GM12878 (cell line): ENCODE data around the gene PLPP7. TPM values are rescaled to one million over a fixed set of nuclear protein-coding genes. Genes with fewer than 3 reads are reported as not detected.

Experiments used
- ATAC-seq: fragments of 200-7000 bp; cut with Tn5 transposase; 3 replicates; pipeline ENCODE4 v1.9.1; 2020; ENCODE audit warnings: mild to moderate bottlenecking, moderate library complexity
- BruUV-seq: library from RNA; stranded (reverse); fragments of 400-500 nt; replicated peaks from 2 replicates; lab custom pipeline; 2021; lab: Mats Ljungman, UMichigan
- CTCF ChIA-PET: fragments of 300-600 bp; sonication (Branson Sonifier 250); formaldehyde crosslinking; extraction: SDS; loops from one replicate; lab custom pipeline; 2021; ENCODE audit warnings: inconsistent platforms; lab: Yijun Ruan, JAX
- POLR2A ChIA-PET: fragments of 350-600 bp; formaldehyde crosslinking; extraction: SDS; loops from one replicate; lab custom pipeline; 2021; ENCODE audit warnings: inconsistent platforms; lab: Charles Lee
- RAD21 ChIA-PET: fragments of 300-600 bp; sonication (Branson Sonifier 250); formaldehyde crosslinking; loops from one replicate; lab custom pipeline; 2023; ENCODE audit warnings: antibody characterized with exemption; ENCODE audit not compliant: unreplicated experiment; lab: Charles Lee
- SMC1A ChIA-PET: fragments of 300-600 bp; sonication (Branson Sonifier 250); formaldehyde crosslinking; loops from one replicate; lab custom pipeline; 2023; ENCODE audit not compliant: unreplicated experiment, uncharacterized antibody; lab: Charles Lee
- DNase-seq: peaks from one replicate; pipeline ENCODE4 v3.0.0-alpha.2; 2011; ENCODE audit warnings: low read depth, low spot score
- FAIRE-seq: peaks from 3 replicates; lab custom pipeline; 2011; peaks lifted over from hg19 to GRCh38; lab: Jason Lieb, UNC
- H2AFZ ChIP-seq: 2 replicates; pipeline ENCODE4 v1.6.0; 2011; ENCODE audit warnings: low read depth, low read length, control low read depth; ENCODE audit not compliant: control insufficient read depth
- H3K27ac ChIP-seq: 2 replicates; pipeline ENCODE4 v1.5.1; 2011; ENCODE audit warnings: control low read depth; ENCODE audit not compliant: control insufficient read depth, insufficient read depth
- H3K27me3 ChIP-seq, 2 experiments: replicated peaks in 1 of 2; 2 replicates each; pipeline versions ENCODE4 v1.6.0 to v1.6.1; 2011; ENCODE audit warnings: low read length in 1 of 2; ENCODE audit not compliant: control insufficient read depth in 2 of 2, insufficient read depth in 2 of 2
- H3K36me3 ChIP-seq, 2 experiments: 2 replicates each; pipeline ENCODE4 v1.5.1; 2011; ENCODE audit warnings: low read length in 1 of 2; ENCODE audit not compliant: control insufficient read depth in 2 of 2, insufficient read depth in 2 of 2
- H3K4me1 ChIP-seq: 2 replicates; pipeline ENCODE4 v1.6.1; 2011; ENCODE audit warnings: mild to moderate bottlenecking, low read length, moderate library complexity, mixed read lengths; ENCODE audit not compliant: control insufficient read depth, insufficient read depth
- H3K4me2 ChIP-seq: 2 replicates; pipeline ENCODE4 v1.6.0; 2011; ENCODE audit warnings: control low read depth; ENCODE audit not compliant: control insufficient read depth, insufficient read depth
- H3K4me3 ChIP-seq: fragments of 200-600 bp; sonication (generic); 2 replicates; pipeline ENCODE4 v1.5.1; 2016
- H3K79me2 ChIP-seq: 2 replicates; pipeline ENCODE4 v1.6.0; 2011; ENCODE audit warnings: low read length; ENCODE audit not compliant: control insufficient read depth, insufficient read depth
- H3K9ac ChIP-seq: 2 replicates; pipeline ENCODE4 v1.8.0; 2011; ENCODE audit warnings: low read length, control low read depth, mixed read lengths; ENCODE audit not compliant: control insufficient read depth, insufficient read depth
- H3K9me3 ChIP-seq: replicated peaks from 3 replicates; pipeline ENCODE4 v1.5.1; 2011; ENCODE audit warnings: mild to moderate bottlenecking, low read length; ENCODE audit not compliant: control insufficient read depth, insufficient read depth
- H4K20me1 ChIP-seq: 2 replicates; pipeline ENCODE4 v1.6.0; 2011; ENCODE audit not compliant: control insufficient read depth, insufficient read depth
- CBX5 ChIP-seq: sonication (generic); IDR thresholded peaks from 2 replicates; pipeline ENCODE4 v1.6.1; 2016; ENCODE audit warnings: low read depth, moderate library complexity, mild to moderate bottlenecking, inconsistent platforms
- CHD4 ChIP-seq: fragments of 200-600 bp; sonication (generic); IDR thresholded peaks from 2 replicates; pipeline ENCODE4 v1.6.1; 2016; ENCODE audit warnings: mild to moderate bottlenecking
- EED ChIP-seq: sonication (generic); IDR thresholded peaks from 2 replicates; pipeline ENCODE4 v1.6.1; 2016; ENCODE audit warnings: antibody characterized with exemption, low read depth
- EGR1 ChIP-seq, 2 experiments: IDR thresholded peaks; 1 replicate in 1 of 2; 2 replicates in 1 of 2; pipeline ENCODE4 v1.6.1; 2011 to 2012; ENCODE audit warnings: low read depth in 2 of 2, low read length in 2 of 2, borderline replicate concordance in 1 of 2, mild to moderate bottlenecking in 1 of 2, moderate library complexity in 1 of 2
- GABPA ChIP-seq: IDR thresholded peaks from 2 replicates; pipeline ENCODE4 v1.6.1; 2014; ENCODE audit warnings: antibody characterized with exemption, low read depth, mild to moderate bottlenecking, inconsistent platforms
- IKZF1 ChIP-seq: fragments of 450-650 bp; conservative IDR thresholded peaks from 2 replicates; pipeline ENCODE4 v1.6.1; 2017; ENCODE audit warnings: antibody characterized with exemption, mild to moderate bottlenecking
- KLF5 ChIP-seq: fragments of 450-650 bp; IDR thresholded peaks from 2 replicates; pipeline ENCODE4 v1.6.1; 2014; ENCODE audit warnings: mild to moderate bottlenecking; ENCODE audit not compliant: partially characterized antibody
- NFIC ChIP-seq: IDR thresholded peaks from 2 replicates; pipeline ENCODE4 v1.6.1; 2012; ENCODE audit warnings: low read depth, mild to moderate bottlenecking, inconsistent platforms, low read length, moderate library complexity
- NFYA ChIP-seq: IDR thresholded peaks from 2 replicates; pipeline ENCODE4 v1.6.1; 2011; ENCODE audit warnings: low read depth, mild to moderate bottlenecking, low read length, improper control_type of control experiment, borderline replicate concordance
- PAX8 ChIP-seq: fragments of 450-650 bp; IDR thresholded peaks from 2 replicates; pipeline ENCODE4 v1.6.1; 2017; ENCODE audit warnings: mild to moderate bottlenecking, moderate library complexity
- SIN3A ChIP-seq: IDR thresholded peaks from 2 replicates; pipeline ENCODE4 v1.6.1; 2012; ENCODE audit warnings: low read depth, low read length, improper control_type of control experiment
- SREBF2 ChIP-seq: IDR thresholded peaks from 2 replicates; pipeline ENCODE4 v1.6.1; 2012; ENCODE audit warnings: mild to moderate bottlenecking, low read length
- WRNIP1 ChIP-seq: IDR thresholded peaks from 2 replicates; pipeline ENCODE4 v1.6.1; 2011; ENCODE audit warnings: low read depth, low read length, improper control_type of control experiment, borderline replicate concordance
- WGBS: methylation state at CpG from one replicate; pipeline ENCODE4 v1.1.6; 2016; ENCODE audit warnings: low lambda C conversion rate; ENCODE audit not compliant: insufficient replicate concordance, insufficient coverage; ENCODE audit errors: missing lambda C conversion rate; 5-methylcytosine and 5-hydroxymethylcytosine counted together
- in situ Hi-C: fragments of 300-500 bp; cut with MboI; formaldehyde crosslinking; loops from 9 replicates; pipeline ENCODE4 v1.14.3; 2018; ENCODE audit warnings: mixed read lengths
- intact Hi-C: fragments of 100-400 bp; cut with micrococcal nuclease; formaldehyde crosslinking; loops from one replicate; pipeline ENCODE4 v1.14.2; 2022; ENCODE audit not compliant: unreplicated experiment
- polyA plus RNA-seq, 11 experiments: library from polyadenylated mRNA; depleted of rRNA in 4 of 11; unstranded in 6 of 11; stranded (reverse) in 5 of 11; fragments of >200 nt; fragmentation: Nextera tagmentation in 4 of 11; fragmentation: Illumina TruSeq in 1 of 11; extraction: Ambion mirVana in 4 of 11; extraction: Trizol in 1 of 11; gene quantifications; 1 replicate in 1 of 11; 2 replicates in 10 of 11; pipeline versions ENCODE4 v1.2.1 to v1.2.3, GENCODE V29; 2011 to 2016; ENCODE audit warnings: inconsistent platforms in 2 of 11, missing spikeins in 2 of 11, low read depth in 1 of 11
- total RNA-seq, 4 experiments: library from RNA; depleted of rRNA in 3 of 4; stranded (reverse); fragments of >200 nt in 3 of 4; fragmentation: Illumina TruSeq in 1 of 4; extraction: Trizol in 1 of 4; gene quantifications; 2 replicates each; pipeline versions ENCODE4 v1.2.1 to v1.2.3, GENCODE V29; 2013 to 2021
- TF ChIP-seq, protein P1 (sequence below): IDR thresholded peaks from 2 replicates; pipeline ENCODE4 v1.6.1; 2012; ENCODE audit warnings: low read depth, low read length, improper control_type of control experiment
- TF ChIP-seq, protein P2 (sequence below): fragments of 450-650 bp; IDR thresholded peaks from 2 replicates; pipeline ENCODE4 v1.6.1; 2016; ENCODE audit warnings: mild to moderate bottlenecking
- TF ChIP-seq, protein P3 (sequence below): fragments of 450-650 bp; IDR thresholded peaks from 2 replicates; pipeline ENCODE4 v1.6.1; 2017; ENCODE audit warnings: mild to moderate bottlenecking, low read depth, inconsistent platforms; ENCODE audit not compliant: poor library complexity, severe bottlenecking
- TF ChIP-seq, protein P4 (sequence below): fragments of 450-650 bp; IDR thresholded peaks from 2 replicates; pipeline ENCODE4 v1.6.1; 2014; ENCODE audit warnings: mild to moderate bottlenecking

PLPP7 gene
- total and polyA plus RNA-seq, 10 of the 15 experiments (the other 5 are each of a cell fraction or from before 2014, with no cell fraction given), result 0.05 to 1.0 (median 0.40) TPM; not detected in 3

DNA sequence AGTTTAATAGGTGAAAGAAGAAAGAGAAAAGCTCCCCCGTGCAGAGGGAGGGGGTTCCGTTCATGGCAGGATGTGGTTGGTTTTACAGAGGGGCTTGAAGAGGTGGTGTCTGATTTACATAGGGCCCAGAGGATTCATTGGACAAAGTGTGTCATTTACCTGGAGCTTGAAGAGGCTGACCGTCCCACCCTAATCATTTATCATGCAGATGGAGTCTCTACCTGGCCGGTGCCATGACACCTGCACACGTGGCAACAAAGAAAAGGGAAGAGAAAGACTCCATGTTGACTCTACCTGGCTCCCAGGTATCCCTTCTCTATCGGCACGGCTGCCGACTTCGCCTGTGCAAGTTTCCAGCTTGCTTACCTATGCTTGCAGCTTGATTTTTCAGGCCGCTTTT is 69.0 kb downstream of the PLPP7 start:
- BruUV-seq, result no TSS peak
- Histone ChIP-seq H2AFZ (no peak overlapping the region), H3K79me2 (no peaks in the 10 kb centered on the region), H3K4me3 (no peak overlapping the region), H3K36me3 (no peaks in the 10 kb centered on the region), H3K4me2 (no peak overlapping the region), H3K27ac (no peak overlapping the region), H3K27me3 (no peaks in the 10 kb centered on the region), H4K20me1 (no peaks in the 10 kb centered on the region), H3K9me3 (no peaks in the 10 kb centered on the region), H3K4me1 (no peaks in the 10 kb centered on the region), H3K9ac (no peak overlapping the region)
- no peak for ATAC-seq
- FAIRE-seq, result no peak
- DNase-seq, result no peak
- POLR2A ChIA-PET, result interaction anchor here (0.6 kb wide), 1 partner anchor 58 kb away, joined by 3 read pairs; no protein-coding TSS in a partner anchor
- SMC1A ChIA-PET, result no interaction called here
- in situ Hi-C loops (no loop called here), intact Hi-C loops (no loop called here)
- CTCF ChIA-PET, result no interaction called here
- RAD21 ChIA-PET, result no interaction called here
- WGBS, result 38% methylated on average over 10 of the region's 10 CpGs
- TF ChIP-seq GABPA, result no peak
- TF ChIP-seq NFYA, result no peak
- TF ChIP-seq EGR1 (IDR thresholded peaks at IDR 0.05; ENCODE audit: borderline replicate concordance in 1 of 2, low read depth in 2 of 2, low read length in 2 of 2), result no peak
- TF ChIP-seq, protein P1, sequence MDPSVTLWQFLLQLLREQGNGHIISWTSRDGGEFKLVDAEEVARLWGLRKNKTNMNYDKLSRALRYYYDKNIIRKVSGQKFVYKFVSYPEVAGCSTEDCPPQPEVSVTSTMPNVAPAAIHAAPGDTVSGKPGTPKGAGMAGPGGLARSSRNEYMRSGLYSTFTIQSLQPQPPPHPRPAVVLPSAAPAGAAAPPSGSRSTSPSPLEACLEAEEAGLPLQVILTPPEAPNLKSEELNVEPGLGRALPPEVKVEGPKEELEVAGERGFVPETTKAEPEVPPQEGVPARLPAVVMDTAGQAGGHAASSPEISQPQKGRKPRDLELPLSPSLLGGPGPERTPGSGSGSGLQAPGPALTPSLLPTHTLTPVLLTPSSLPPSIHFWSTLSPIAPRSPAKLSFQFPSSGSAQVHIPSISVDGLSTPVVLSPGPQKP, result no peak
- no peak for TF ChIP-seq CHD4
- TF ChIP-seq, protein P2, sequence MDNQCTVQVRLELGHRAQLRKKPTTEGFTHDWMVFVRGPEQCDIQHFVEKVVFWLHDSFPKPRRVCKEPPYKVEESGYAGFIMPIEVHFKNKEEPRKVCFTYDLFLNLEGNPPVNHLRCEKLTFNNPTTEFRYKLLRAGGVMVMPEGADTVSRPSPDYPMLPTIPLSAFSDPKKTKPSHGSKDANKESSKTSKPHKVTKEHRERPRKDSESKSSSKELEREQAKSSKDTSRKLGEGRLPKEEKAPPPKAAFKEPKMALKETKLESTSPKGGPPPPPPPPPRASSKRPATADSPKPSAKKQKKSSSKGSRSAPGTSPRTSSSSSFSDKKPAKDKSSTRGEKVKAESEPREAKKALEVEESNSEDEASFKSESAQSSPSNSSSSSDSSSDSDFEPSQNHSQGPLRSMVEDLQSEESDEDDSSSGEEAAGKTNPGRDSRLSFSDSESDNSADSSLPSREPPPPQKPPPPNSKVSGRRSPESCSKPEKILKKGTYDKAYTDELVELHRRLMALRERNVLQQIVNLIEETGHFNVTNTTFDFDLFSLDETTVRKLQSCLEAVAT, result no peak
- no peak for TF ChIP-seq SREBF2
- no peak for TF ChIP-seq WRNIP1
- no peak for TF ChIP-seq IKZF1
- TF ChIP-seq EED, result no peak
- TF ChIP-seq SIN3A, result no peak
- no peak for TF ChIP-seq NFIC
- TF ChIP-seq, protein P3, sequence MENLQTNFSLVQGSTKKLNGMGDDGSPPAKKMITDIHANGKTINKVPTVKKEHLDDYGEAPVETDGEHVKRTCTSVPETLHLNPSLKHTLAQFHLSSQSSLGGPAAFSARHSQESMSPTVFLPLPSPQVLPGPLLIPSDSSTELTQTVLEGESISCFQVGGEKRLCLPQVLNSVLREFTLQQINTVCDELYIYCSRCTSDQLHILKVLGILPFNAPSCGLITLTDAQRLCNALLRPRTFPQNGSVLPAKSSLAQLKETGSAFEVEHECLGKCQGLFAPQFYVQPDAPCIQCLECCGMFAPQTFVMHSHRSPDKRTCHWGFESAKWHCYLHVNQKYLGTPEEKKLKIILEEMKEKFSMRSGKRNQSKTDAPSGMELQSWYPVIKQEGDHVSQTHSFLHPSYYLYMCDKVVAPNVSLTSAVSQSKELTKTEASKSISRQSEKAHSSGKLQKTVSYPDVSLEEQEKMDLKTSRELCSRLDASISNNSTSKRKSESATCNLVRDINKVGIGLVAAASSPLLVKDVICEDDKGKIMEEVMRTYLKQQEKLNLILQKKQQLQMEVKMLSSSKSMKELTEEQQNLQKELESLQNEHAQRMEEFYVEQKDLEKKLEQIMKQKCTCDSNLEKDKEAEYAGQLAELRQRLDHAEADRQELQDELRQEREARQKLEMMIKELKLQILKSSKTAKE, result no peak
- TF ChIP-seq CBX5, result no peak
- TF ChIP-seq, protein P4, sequence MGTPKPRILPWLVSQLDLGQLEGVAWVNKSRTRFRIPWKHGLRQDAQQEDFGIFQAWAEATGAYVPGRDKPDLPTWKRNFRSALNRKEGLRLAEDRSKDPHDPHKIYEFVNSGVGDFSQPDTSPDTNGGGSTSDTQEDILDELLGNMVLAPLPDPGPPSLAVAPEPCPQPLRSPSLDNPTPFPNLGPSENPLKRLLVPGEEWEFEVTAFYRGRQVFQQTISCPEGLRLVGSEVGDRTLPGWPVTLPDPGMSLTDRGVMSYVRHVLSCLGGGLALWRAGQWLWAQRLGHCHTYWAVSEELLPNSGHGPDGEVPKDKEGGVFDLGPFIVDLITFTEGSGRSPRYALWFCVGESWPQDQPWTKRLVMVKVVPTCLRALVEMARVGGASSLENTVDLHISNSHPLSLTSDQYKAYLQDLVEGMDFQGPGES, result no peak
- TF ChIP-seq KLF5, result no peak
- no peak for TF ChIP-seq PAX8
